Germinal center (tissue), 1 donor: ENCODE results near the gene SH3BP2.
A peak's percentile ranks its signal among the peaks of the same experiment; 100 is the strongest.

Experiments
- DNase-seq: peaks from one replicate; pipeline ENCODE4 v3.0.0; 2012; ENCODE audit warnings: mixed read lengths, low spot score

Gene SH3BP2

DNA sequence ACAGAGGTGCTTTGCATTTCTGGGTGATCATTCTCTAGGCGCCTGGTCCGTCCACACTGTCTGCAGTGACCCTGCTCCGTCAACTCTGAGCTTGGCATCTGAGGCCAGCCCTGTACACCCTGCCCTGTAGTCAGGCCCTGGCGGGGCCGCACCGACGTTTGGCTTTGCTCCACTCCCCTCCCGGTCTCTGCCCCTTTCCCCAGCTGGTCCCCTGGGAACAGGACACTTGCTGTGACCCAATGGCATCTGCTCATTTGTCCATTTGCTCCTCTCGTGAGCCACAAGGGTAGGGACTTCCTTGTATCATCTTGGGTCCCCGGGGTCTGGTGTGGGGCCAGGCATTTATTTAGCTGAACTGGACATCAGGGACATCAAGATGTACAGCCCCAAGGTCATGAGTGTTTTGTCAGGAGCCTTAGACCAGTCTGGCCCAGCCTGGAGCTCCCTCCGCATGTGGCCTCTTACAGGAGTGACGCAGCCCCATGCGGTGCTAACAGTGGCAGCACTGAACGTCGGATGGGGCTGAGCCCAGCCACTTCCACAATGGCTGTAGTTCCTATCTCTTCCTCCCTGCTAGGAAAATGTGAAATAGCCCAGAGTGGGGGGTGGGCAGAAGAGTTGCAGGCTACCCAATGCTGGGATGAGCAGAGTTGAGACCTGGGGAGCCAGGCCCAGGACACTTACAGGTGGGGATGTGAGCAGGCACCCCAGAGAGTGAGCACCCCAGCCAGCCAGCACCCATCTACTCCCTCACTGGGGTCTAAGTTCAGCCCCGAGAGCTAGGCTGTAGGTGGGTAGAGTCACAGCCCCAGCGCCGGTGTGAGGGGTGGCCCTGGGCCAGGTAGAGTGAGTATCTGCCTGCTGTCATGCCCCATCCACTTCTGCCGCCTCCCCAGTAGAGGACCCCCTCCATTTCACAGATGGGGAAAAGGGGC, 2.0 kb upstream of the SH3BP2 start:
- no peak for DNase-seq

- DNase-seq: no peak
These were observed 1.1 kb upstream of the SH3BP2 start for GRCh38 chr4:2791518-2792395.

DNA sequence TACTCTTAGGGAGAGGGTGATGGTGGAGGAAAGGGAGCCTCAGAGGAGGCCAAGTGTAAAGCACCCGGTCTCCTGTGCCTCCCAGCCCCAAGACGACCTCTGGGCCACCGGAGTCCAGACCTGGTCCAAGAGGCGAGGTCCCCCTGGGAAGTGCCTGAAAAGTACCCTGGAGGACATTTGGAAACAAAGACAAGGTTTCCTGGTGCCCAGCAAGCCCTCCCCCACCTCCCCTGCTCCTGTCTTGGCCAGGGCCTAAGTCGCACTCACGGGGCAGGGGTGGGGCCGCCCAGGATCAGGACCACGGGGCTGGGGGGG, 532 bp upstream of the SH3BP2 start:
- DNase-seq: no peak

DNA sequence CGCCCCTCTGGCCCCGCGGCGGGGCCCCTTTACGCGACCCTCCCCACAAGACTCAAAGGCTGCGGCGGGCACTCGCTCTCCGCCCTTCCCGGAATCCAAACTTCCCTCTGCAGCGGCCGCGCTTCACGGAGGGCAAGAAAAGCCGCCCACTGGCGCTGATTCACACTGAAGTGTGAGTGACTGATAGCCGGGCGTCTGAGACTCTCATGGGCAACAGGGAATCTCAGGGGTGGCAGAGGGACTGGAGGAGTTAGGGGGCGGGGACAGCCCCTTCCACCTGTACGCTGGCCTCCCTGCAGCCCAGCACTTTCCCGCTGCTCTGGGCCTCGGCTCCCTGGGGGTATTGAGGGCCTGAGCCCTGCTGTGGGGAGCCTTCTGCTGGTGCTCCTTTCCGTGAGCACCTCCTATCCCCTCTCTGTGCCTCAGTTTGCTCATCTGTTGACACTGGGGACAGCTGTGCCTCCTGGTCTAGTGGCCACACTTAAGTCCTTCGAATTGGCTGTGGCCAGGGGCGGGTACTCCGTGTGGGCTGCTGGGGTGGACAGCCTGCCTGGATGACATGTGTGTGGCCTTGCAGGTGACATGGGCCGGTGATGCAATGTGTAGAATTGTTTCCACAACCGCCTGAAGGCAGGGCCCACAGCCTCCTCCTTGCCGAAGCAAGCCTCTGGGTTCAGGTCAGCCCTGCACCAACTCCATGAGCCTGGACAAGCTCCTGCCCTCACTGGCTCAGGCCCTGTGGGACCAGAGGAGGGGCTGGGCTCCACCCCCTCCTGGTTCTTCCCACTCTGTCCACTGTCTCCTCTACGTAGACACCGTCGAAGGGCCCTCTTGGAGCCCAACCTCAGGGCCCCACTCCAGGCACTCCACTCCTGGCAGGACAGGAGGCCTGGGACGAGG, 951 bp downstream of the SH3BP2 start:
- DNase-seq: no peak

DNA sequence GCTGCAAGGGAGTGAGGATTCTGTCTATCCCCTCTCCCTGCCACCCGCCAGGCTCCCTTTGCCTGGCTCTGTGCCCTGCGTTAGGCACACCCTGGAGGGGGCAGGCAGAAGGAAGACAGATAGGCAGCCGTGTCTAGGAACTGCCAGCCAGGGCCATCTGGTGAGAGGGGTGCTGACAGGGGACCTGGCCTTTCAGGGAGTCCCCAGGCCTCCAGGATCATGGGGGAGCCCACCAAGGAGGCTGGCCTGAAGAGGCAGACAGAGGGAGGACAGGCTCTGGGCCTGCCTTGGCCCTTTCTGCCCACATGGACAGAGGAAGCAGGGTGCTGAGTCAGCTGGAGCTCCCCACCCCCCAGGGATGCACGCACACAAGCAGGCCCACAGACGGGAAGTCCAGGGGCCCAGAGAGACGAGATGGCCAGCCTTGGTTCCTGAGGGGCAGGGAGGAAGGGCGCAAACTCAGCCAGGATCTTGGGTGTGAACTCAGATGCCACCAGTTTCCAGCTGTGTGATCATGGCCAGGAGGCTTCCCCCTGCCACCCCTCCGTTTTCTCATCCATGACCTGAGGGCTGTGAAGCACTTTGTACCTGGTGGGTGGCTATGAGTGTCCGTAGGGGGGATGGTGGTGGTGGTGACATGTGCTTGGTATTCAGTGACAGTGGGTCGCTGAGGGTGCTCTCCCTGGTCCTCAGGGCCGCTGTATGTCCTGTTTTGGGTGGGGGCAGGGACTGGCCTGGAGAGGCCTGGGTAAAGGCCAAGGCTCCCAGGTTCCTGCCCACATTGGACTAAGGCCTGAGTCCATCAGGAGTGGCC, 1.8 kb downstream of the SH3BP2 start:
- no peak for DNase-seq

DNA sequence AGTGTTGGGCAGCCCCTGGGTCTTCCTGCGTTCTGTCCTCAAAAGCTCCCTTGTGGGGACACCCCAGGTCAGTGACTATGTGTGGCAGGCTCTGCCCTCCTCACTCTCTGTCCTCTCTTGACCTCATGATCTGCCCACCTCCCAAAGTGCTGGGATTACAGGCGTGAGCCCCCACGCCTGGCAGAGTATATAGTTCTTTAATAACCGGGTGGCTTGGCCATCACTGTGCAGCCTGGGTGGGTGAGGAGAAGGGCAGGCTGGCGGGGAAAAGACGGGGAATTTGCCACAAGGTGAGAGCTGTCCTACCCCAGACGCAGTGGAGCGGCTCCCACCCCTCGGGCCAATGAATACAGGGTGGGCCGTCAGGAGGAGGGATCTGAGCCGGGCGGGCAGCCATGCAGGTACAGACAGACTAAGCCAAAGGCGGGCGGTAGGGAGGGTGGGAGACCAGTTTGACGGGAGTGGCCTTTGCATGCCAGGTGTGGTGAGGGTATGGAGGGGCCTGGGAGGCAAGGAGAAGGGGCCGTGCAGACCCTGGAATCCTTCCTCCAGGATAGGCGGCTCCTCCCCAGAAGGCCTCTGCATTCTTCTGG, 2.5 kb downstream of the SH3BP2 start:
- no peak for DNase-seq

DNA sequence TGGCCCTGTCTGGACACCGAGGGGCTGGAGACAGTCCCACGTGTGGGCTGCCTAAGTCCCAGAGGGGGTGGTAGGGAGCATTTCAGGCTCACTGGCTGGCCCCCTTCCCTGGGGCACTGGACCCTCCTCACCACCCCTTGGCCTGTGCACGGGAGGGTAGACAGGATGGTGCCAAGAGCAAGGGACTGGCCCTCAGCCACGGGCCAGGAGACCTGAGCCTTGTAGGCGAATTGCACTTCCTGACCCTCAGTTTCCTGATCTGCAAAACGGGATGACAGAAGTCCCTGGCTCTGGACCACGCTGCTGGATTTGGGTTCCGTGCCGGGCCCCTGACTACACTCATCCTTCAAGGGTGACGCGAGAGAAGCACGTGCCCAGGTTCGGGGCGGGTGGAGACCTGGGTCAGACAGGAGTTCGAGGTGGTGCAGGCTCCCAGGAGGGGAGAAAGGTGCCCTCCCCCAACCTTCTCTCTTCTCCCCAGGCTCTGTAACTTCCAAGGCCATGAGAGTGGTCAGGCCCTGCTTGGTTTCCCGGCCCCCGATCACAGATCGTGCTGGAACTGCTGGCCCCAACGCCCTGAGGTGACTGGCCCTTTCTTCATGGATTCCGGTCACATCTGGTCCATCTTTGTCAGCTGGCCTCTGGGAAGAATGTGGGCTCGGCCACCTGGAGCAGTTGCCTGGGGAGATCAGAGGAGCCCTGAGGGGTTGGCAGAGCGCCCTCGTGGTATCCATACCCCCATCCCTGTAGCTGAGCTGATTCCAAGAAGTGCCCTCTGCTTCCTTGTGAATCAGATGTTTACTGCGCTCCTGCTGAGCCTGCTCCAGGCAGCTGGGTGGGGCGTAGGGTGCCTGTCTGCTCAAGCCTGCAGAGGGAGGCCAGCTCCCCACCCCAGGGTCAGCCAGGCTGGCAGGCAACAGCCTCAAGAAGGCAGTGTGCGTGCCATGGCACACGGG, 3.3 kb downstream of the SH3BP2 start:
- DNase-seq: no peak

GRCh38 chr4:2796849-2797544, 4.1 kb downstream of the SH3BP2 start:
- DNase-seq: no peak

DNA sequence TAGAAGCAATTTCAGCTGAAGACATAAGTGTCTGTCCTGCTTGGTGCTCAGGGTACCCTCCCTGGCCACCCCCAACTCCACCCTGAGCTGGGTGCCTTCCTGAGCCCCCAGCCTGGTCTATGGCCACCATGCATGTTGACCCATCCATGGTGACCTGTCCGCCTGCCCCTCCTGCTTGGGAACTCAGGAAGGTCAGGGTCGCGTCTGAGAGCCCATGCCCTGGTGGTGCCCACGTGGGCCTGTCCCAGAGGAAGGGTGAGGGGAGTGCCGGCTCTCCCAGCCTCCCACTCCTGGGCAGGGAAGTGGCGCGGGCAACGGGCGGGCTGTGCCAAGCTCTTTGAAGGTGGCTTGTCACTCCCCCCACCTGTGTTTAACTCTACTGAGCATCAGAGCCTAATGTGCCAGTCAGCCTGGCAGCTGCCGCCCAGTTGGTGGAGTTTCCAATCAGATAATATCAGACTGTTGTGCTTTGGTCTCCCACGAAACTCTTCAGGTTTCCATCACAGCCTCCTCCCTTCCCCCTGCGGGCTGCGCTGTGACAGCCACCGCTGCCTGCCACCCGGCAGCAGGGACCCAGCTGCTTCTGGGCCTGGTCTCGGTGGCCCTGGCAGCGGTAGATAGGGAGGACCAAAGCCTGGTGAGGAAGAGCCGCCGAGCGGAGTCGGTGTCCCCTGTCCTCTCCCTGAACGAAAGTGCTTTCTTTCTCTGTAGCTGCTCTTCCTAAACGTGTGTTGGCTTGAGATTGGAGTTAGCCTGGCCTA, 4.8 kb downstream of the SH3BP2 start:
- DNase-seq: no peak

DNA sequence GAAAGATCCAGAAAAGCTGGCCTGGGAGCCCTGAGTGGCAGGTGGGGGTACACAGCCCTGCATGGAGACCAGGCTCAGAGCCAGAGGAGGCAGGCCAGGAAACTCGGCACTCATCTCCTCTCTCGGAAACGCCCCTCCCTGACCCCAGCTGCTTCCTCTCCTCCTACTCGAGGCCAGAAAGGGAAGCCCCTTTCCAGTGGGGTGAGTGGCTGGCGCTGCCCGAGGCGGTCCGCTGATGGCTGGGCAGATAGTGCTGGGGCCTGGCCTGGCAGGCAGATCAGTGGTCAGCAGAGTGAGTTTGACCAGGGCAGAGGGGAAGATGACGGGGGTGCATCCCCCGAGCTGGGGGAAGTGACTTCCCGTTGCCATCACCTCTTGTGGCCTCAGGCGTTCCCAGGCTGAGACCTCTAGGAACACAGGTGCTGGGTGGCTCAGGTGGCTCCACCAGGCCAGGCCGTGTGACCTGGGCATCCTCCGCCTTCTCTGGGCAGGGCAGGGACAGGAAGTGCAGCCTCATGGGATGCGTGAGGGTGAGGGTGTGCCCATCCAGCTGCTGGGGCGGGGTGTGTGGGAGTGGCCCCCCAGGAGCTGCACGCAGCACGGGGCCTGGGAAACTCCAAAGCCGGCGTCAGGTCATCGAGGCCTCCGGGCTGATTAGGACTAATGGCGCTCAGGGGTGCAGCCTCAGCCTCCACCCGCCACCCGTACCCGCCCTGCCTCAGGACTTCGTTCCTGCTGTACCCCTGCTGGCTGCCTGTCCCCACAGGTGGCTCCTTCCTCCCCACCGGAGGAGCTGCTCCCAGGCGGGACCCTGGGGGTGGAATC, 5.7 kb downstream of the SH3BP2 start:
- DNase-seq: no peak

DNA sequence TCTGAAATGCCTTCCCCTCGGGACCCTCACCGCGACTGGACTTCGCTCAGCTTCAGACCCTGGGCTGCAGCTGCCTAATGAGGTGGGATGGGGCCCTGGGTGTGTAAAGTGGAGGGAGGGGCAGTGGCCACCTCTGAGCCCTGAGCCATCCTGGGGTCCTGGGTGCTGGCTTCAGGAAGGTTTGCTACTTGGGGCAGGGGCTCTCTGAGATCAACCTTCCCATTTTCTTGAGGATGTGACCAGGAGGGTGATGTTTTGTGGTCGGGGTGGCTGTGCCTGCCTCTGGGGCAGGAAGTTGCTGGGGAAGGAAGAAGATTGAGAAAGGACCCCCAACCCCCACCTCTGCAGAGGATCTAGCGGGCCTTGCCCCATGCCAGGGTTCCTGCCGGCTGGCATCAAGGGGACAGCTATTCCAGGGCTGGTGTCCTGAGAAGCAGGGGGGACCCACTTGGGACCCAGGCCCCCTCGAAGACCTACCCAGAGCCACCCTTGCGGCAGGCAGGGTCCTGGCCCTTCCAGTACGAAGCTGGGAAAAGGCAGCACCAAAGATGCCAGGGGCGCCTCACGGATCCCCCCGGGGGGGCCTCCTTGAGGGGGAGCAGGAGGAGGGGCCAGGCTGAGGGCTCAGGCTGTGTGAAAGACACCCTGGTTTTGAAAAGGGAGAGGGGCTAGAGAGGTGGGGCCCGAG, 6.5 kb downstream of the SH3BP2 start:
- no peak for DNase-seq

- no peak for DNase-seq
These were observed 7.2 kb downstream of the SH3BP2 start for GRCh38 chr4:2799971-2800690.

GRCh38 chr4:2800691-2801596, 8.1 kb downstream of the SH3BP2 start:
- DNase-seq: peak; percentile 52

- DNase-seq: no peak
These were observed 10.0 kb downstream of the SH3BP2 start for GRCh38 chr4:2802618-2803531.
